ENCODE results near the gene NKX1-2.
"Not testable (repeated sequence)": the region's sequence is repeated elsewhere in the genome, so short reads cannot be mapped to it uniquely, and the experiment has no call there.

The NKX1-2 gene

DNA sequence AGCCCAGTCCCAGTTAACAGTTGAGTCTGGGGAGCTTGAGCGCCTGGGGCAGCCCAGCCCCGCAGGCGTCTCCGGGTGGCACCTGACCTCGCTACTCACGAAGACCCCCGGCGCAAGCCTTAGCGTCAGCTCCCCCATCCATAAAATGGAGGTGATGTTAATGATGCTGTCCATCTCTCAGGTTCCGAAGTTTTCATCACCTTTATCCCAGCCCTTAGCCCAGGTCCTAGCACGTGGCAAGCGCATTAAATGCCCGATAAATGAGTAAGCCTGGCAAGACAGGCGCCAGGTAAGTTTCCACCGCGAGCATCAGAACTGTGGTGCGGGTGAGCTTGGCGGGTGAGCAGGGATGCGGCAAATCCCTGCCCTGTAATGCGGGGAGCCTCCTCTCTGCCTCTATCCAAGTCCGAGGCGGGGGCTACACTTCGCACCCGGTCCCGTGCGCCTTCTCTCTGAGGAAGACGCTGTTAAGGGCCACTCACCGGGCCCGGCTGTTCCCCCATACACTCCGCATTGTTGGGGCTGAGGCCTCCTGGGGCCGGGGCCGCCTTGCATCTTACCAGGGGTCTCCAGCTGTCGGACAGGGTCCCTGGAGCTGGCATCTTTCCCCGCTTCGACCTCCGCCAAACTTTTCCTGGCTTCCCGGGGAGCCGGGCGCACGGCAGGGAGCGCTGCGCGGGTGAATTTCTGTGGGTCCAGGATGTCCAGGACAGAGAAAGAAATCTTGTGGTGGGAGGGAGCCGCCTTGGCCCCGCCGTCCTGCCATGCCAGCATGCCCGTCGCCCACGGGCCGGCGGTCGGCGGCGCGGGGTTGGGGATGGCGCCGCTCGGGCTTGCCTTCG, 444 bp downstream of the NKX1-2 start:
- DNase-seq = no peak

DNA sequence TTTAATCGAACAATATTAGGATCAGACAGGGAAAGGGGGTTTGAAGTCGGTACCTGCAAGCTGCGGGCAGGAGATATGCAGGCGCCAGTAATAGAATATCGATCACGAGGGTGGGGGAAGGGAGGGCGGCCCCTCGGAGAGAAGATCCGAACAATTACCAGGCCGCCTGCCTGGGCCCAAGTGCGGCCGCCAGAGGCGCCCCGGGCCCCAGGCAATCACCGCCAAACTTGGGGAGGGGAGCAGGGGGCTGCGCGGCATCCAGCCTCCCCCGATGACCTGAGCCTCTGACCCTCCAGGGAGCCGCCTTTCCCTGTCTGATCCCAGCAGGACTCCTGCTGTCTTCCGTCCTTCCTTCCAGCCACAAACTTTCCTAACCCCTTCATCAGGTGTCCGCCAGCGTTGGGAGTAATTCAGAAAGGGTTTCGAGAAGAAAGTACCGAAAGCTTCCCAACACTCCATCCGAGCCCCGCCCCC, 1.1 kb downstream of the NKX1-2 start:
- DNase-seq = no peak

DNA sequence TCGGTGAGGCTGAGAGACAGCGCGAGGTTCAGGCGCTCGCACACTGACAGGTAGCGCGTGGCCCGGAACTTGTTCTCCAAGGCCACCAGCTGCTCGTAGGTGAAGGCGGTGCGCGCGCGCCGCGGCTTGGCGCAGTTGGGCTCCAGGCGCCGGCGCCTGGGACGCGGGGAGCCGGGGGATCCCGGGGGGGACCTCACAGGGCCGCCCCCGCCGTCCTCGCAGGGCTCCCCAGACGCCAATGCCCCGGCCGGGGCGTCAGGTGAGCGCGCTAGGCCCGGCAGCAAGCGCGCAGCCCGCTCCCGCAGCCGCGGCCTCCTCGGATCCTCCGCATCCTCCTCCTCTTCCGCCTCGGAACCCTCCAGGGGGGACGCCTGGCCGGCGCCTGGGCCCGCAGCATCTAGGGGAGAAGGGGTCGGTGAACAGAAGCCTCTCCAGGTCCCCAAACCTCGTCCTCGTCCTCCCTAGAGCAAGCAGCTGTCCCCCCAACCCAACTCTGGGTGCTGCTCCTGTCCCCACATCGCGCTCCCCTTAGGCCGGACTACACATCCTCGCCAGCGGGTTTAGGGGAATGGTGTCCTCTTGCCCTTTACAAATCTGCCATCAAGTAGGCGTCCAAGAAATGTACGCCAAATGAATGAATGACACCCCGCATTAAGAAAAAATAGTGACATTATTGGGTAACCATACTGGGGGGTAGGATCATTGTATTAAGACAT, 1.9 kb downstream of the NKX1-2 start:
- DNase-seq = peak; percentile 46

DNA sequence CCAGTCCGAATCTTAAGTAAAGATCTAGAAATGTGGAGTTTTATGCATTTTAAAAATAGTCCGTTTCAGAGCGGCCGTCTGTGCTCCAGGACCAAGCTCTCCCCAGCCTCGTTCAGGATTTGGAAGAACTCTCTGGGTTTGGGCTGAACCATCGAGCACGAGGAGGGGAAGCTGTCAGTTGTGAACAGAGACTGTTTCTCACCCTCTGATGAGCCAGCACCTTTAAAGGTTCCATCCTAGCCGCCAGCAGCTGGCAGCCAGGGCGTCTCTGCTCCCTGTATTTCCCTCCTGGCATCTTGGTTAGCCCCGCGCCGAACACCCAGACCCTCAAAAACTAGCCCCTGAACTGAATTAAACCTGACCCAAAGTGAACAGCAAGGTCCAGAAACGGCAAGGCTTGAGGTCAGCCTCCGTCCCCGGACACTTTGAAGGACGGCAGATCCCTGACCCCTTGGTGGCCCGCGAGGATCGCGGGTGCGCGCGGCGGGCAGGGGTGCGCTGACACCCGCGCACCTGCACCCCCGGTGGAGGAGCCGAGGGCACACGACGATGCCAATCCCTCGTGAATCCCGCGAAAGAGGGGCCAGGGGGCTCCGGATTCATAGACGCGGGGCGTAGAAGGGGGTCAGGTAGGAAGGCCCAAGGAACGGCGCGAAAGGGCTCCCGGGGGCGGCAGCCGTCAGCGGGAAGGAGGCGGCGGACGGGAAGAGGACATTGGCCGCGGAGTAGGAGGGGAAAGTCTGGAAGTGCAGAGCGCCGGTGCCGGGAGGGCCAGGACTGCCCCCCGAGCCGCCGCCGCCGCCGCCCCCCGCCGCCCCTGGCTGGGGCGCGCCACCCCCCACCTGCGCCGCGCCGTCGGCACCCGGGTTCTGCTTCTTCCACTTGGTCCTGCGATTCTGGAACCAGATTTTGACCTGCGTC, 2.7 kb downstream of the NKX1-2 start:
- DNase-seq = no peak

DNA sequence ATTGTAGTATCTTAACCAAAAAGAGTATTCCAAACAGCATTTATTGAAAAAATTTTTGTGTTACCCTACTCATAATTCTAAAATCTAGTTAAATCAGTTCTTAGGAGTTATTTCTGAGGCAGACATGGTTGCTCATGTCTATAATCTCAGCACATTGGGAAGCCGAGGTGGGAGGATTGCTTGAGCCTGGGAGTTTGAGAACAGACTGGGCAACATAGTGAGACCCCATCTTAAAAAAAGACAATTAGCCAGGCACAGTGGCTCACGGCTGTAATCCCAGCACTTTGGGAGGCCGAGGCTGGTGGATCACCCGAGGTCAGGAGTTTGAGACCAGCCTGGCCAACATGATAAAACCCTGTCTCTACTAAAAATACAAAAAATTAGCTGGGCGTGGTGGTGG, 8.1 kb downstream of the NKX1-2 start:
- DNase-seq = not testable (repeated sequence)

DNA sequence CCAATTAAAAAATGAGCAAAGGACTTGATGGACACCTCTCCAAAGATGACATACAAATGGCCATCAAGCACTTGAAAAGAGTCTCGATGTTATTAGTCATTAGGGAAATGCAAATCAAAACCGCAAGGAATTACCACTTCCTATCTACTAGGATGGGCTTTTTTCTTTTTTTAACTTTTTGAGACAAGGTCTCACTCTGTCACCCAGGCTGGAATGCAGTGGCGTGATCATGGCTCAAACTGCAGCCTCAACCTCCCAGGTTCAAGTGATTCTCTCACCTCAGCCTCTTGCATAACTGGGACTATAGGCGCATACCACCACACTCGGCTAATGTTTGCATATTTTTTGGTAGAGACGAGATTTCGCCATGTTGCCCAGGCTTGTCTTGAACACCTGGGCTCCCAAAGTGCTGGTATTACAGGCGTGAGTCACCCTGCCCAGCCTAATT, 13.6 kb downstream of the NKX1-2 start:
- DNase-seq = no peak

DNA sequence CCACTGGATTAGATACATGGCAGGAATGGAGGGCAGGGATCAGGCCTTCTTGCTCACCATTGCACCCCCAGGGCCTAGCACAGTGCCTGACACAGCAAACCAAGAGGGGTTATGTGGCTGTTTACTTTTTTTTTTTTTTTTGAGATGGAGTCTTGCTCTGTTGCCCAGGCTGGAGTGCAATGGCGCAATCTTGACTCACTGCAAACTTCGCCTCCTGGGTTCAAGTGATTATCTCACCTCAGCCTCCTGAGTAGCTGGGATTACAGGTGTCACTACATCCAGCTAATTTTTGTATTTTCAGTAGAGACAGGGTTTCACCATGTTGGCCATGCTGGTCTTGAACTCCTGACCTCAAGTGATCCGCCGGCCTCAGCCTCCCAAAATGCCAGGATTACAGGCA, 14.2 kb downstream of the NKX1-2 start:
- not testable (repeated sequence) for DNase-seq

DNA sequence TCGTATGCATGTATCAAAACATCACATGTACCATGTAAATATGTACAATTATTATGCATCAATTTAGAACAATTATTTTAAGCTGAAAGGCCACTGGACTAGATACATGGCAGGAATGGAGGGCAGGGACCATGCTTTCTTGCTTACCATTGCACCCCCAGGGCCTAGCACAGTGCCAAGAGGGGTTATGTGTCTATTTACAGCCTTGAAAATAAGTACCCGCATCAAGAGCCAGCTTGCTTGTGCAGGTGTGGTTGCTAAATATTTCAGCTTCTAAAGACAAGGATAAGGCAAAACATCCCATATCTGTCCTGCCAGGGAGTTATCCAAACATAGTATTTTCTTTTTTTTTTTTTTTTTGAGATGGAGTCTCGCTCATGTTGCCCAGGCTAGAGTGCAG, 16.4 kb downstream of the NKX1-2 start:
- DNase-seq = no peak

DNA sequence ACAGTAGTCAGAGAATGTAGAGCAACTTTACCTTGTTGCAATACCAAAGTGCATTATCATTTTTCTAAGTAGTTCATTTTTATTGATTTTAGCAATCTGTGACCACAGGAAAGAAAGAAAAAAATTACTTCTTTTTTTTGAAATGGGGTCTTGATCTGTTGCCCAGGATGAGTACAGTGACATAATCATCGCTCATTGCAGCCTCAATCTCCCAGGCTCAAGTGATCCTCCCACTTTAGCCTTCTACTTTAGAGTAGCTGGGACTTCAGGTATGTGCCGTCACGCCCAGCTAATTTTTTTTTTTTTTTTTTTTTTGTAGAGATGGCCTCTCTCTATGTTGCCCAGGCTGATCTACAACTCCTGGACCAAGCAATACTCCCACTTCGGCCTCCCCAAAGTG, 19.8 kb downstream of the NKX1-2 start:
- DNase-seq = no peak

DNA sequence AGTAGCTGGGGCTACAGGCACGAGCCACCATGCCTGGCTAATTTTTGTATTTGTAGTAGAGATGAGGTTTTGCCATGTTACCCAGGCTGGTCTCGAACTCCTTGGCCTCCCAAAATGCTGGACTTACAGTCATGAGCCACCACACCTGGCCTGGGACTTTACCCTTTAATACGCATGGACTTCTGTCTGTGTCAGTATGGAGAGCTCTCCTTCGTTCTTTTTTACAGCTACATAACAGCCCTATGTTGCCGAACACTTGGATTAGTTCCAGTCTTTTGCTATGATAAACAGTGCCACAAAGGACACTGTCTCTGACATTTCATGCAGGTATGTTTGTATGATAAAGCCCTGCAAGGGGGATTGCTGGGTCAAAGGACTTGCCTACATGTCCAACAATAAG, 20.3 kb downstream of the NKX1-2 start:
- no peak for DNase-seq

DNA sequence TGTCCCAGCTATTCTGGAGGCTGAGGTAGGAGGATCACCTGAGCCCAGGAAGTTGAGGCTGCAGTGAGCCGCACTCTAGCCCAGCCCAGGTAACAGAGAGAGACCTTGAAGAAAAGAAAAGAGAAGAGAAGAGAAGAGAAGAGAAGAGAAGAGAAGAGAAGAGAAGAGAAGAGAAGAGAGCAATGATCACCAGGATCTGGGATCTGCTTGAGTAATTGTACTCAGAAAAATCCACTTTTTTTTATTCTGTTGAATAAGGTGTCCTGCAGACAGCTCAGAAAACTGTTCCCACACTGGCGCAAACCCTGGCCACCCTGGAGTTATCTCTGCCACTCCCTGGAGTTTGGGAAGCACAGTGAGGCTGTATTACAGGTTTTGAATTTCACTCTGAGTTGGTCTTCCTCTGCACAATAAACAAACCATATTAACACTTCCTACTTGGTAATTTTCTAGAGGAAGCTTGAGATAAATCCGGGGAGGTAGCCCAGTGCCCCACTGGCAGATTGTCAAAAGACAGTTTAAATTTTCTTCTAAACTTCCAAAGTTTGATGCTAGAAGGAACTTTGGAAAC, 21.5 kb downstream of the NKX1-2 start:
- DNase-seq = no peak

DNA sequence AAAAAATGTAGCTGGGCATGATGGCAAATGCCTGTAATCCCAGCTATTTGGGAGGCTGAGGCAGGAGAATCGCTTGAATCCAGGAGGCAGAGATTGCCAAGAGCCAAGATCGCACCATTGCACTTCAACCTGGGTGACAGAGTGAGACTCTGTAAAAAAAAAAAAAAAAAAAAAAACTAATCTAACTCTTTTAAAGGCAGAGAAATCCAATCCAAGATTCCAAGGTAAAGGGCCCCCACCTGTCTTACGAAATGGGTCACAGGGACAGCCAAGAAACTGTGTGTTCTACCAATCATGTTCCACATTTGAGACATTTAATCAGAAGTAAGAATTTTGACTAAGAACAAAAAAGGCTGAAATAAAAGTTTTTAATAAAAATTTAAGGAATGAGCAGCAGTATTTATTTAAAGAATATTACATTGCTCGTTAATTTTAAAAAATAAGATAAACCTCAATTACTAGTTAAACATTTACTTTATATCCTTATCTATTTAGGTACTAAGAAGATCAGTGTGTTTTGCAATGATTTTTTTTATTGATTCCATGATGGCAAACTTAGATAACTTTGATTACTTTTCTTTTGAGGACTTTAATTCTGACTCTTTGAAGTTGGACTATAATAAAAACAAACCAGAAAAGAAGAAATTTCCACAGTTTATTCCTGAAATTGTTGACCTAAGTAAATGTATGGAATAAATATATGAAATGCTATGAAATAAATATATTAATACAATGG, 24.4 kb downstream of the NKX1-2 start:
- no peak for DNase-seq

DNA sequence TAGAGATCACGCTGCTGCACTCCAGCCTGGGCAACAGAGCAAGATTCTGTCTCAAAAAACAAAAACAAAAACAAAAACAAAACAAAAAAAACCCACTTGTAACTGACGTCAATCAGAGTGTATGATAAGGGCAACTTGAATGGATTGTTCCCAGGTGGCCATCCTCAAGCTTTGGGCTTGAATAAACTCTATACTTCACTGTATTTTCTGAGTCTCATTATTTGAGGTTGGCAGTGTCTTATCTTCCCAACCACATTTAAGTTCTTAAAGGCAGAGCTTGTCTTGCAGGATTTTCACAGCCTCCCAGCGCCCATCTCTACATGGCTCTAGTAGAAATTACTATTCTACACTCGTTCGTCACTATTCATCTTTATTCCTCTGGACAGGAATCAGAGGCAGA, 26.0 kb downstream of the NKX1-2 start:
- no peak for DNase-seq

DNA sequence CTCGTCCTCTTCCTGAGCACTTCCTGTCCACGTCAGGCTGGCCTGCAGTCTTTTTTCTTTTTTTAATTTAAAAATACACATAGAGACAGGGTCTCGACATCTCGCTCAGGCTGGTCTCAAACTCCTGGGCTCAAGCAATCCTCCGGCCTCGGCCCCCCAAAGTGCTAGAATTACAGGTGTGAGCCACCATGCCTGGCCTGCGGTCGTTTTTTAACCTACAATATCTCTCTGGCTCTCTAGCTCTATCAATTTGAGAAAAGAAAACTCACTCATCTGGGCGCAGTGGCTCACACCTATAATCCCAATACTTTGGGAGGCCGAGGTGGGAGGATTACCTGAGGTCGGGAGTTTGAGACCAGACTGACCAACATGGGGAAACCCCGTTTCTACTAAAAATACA, 27.1 kb downstream of the NKX1-2 start:
- no peak for DNase-seq

DNA sequence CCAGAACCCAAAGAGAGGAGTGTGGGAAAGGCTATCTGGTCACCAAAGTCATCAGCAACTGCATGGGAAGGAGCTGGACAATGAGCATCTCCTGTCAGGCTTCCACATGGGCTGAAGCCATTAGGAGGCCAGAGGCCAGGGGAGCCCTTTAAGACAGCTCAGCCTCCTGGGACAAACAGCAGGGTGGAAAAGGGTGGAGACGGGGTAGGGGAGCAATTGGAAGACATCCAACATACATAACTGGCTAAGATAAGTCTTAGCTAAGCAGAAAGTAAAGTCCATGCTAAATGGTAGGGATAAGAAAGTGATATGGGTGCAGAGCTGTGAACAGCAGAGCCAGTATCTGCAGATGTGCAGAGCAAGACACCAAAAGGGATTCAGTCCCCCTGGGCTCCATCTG, 29.6 kb downstream of the NKX1-2 start:
- DNase-seq = no peak

DNA sequence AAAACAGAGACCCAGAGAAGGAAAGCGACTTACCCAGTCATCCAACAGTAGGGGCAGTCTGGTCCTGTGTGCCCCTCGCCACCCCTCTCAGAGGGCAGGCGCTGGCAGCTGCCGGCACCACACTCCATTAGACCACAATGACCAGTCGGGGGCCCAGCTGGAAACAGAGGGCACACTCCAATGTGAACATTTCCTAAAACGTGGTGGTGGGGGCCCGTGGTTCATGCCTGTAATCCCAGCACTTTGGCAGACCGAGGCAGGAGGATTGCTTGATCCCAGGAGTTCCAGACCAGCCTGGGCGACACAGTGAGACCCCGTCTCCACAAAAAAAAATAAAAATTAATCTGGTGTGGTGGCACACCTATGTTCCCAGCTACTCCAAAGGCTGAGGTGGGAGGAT, 30.2 kb downstream of the NKX1-2 start:
- no peak for DNase-seq

DNA sequence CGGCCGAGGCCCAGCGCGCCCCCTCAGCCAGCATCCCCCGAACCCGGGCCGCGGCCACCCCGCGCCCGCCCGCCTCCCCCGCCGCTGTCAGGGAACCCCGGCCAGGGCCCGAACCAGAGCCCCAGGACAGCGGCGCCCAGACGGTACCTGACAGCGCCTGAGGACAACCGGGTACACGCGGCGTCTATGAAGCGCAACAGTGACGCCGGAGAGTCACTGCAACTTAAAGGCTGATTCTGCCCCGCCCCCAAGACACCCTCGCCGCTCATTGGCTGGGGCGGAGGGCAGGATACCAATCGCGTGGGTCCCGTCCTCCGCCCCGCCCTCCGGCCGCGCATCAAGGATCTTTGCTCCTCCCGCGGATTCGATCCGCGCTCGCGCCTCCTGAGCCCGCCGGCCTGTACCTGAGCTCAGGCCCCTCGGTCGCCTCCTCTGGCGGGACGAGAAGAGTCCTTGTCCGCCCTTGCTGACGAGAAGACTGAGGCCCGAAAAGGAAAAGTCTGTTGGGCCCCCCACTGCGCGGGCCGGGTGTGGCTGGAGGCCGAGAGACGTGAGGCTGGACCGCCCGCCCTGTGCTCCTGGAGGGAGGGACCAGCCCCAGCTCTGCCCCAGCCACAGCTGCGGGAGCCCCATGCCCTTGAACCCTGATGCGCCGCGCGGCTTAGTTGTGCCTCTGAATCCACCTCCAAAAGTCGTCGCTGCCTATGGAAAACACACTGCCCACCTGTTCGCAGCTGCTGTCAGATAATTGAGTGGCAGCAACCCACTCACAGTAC, 30.9 kb downstream of the NKX1-2 start, which contains the start of gene OAT:
TSS of gene OAT (minus strand) at position 198 of the 776 bp plus-strand sequence. CDS start 6,752 bp downstream, outside the sequence.
- peak; percentile 95 for DNase-seq

DNA sequence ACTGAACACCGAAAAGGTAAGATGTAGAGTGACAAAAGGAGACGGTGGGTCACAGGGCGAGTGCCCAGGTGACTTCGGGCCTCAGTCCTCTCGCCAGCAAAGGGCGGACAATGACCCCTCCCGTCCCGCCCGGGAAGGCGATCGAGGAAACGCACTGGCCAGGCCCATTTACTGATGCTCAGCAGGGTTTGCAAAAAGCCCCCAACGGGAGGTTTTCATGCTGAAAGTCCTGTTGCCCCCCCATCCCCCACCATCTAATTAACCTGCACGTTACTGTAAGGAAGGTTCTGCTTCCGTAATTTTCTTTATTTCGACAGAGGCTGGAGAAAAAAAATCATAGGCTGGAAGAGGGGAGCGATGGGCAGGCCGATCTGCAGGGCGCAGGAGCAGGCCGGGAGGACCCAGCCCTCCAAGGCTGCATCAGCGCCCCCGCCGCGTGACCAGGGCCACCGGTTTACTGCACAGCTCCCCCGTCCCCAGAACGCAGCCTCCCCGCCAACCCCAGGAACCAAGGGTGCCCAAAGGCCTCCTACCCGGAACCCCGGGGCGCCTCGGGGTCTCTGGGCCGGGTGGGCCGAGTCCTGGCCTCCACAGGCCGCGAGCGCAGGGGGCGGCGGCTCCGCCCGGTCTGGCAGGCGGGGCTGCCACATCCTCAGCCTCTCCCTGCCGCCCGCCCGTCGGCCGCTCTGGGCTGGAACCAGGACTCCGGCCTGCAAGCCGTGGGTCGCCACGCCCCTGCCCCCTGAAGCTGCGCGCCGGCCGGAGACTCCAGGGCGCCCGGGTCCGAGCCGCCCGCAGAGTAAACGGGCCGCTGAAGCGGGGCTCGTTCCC, 31.7 kb downstream of the NKX1-2 start:
- peak; percentile 35 for DNase-seq

DNA sequence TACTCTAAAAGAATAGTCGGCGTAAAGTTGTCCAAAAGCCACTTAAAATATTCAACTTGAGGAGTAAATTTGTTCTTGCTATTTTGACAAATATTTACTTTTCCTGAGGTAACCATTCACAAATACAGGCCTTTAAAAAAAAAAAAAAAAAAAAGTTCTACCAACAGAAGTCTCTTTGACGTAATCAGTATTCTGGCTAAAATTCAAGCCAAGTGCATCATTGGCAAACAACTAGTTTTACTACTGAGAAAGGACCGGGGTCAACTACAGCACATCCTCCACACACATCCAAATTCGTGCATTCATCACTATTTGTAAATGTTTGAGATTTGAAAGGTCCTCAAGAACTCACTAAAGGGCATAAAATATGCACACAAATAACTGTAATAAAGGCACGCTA, 33.1 kb downstream of the NKX1-2 start:
- no peak for DNase-seq

DNA sequence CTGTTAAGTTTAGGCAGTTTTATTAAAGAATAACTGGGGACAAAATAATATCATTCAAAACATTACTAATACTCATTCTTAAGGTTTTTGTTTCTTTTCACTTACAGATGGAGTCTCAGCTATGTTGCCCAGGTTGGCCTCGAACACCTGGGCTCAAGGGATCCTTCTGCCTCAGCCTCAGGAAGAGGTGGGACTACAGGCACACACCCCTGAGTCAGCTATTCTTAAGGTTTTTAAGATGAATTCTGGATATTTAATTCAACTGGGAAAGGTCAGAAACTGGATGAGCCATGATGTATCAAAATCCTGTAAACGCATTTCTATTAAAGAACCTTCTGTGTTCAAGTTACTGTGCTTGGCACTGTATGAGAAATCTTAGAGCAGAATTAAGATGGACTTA, 34.6 kb downstream of the NKX1-2 start:
- DNase-seq = no peak
